DMS53 treated with DMSO at 0.1 percent for 48 hours (cell line): Measurements from ENCODE around the gene NPIPB8.
"Not testable (repeated sequence)": the region's sequence is repeated elsewhere in the genome, so short reads cannot be mapped to it uniquely, and the experiment has no call there.

Experiments
- DNase-seq: peaks from one replicate; lab custom pipeline; 2025; ENCODE audit not compliant: unreplicated experiment; lab: John Stamatoyannopoulos, UW

The NPIPB8 gene

GRCh38 chr16:28606291-28607115 is 31.4 kb upstream of the NPIPB8 start:
- DNase-seq, result no peak

GRCh38 chr16:28607116-28607623 is 30.7 kb upstream of the NPIPB8 start:
- no peak for DNase-seq

- not testable (repeated sequence) for DNase-seq
Observed at GRCh38 chr16:28607681-28608495, 30.0 kb upstream of the NPIPB8 start.

DNA sequence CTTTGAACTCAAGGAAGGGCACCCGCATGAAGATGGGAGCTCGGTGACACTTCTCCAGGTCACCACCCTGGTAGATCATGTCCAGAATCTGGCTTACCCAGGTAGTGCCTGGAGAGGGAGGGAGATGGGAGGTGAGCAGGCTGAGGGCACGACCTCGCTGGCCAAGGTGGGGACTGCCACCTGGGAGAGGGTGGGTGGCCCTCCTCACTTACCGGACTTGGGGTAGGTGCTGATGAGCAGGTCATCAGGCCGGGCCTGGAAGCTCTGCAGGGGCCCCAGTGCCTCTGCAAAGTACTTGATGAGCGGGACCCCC is 29.4 kb upstream of the NPIPB8 start:
- DNase-seq, result not testable (repeated sequence)

GRCh38 chr16:28608867-28609596 is 28.8 kb upstream of the NPIPB8 start:
- not testable (repeated sequence) for DNase-seq

DNA sequence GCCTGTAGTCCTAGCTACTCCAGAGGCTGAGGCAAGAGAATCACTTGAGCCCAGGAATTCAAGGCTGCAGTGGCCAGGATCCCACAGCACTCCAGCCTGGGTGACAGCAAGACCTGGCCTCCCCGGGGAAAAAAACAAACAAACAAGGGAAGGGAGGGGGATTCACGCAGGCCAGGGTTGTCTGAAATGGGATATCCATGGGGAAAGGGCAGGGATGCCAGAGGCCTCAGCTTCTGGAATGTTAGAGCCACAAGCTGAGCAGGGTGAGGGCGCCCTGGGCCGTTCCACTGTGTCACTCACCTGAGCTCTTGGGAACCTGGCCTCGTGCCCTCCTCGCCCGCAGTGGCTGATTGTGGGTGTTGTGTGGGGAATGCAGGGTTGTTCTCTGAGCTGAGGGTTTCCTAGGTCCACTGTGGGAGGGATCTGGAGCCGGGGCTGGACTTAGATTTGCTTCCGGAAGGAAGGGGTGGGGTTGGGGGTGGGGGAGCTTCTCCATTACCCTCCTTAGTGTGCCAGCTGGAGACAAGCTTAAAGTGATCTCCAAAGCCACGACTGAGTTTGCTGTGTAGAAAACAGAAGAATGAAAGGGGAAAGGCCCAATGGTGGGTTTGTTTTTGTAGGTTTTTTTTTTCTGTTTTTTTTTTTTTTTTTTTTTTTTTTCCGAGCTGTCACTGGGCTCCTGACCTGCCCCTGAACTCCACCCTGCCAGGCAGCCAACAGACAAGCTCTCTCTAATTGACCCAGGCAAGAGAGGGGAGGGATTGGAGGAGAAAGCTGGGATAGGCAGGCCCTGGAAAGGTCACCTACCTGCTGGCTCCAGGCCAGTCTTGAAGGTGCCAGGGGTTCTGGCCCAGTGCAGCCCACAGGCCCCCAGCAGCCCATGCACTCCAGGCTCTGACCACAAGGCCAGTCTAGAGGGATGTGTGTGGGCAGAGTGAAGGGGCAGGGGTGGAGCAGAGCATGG is 28.0 kb upstream of the NPIPB8 start, which contains the start of gene SULT1A1:
Gene SULT1A1 (minus strand): TSS at position 414 of the 964 bp plus-strand sequence. CDS start 1,189 bp downstream, outside the sequence.
- no peak for DNase-seq

GRCh38 chr16:28610595-28611191 is 27.2 kb upstream of the NPIPB8 start:
- no peak for DNase-seq

DNA sequence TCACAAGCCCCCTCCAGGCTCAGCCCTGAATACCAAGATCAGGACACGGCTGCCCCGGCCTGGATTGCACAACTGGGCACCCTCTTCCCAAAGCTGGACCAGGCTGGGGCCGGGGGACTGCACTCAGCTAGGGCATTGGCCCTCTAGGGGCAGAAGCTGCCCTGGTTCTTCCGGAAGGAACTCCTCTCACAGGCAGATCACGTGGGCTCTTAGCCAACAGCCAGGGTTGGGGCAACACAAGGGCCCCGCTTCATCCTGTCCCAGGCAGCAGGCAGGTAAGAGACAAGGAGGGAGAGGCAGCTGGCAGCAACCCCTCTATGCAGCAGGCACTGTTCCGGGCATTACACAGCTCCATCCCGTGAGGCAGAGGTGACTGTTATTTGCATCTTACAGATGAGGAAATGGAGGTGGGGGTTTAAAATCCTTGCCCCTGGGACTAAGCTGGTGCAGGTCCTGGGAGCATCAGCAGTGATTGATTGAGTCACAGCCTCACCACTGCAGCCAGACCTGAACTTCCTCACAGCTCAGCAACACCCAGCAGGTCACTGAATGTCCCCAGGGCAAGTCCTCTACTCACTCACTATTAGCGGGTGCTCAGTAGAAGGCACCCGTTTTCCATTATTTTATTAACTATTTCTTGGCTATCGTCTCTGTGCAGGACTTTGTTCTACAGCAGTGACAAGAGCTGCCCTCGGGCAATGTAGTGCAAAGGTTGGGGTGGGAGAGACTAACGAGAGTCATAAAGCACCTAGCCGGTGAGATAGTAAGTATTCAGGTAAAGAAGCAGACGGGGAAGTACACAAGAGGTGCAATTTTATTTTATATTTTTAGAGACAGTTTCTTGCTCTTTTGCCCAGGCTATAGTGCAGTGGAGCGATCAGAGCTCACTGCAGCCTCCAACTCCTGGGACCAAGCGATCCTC is 25.2 kb upstream of the NPIPB8 start:
- not testable (repeated sequence) for DNase-seq

GRCh38 chr16:28613912-28614311 is 24.0 kb upstream of the NPIPB8 start:
- DNase-seq, result not testable (repeated sequence)

- not testable (repeated sequence) for DNase-seq
Observed at GRCh38 chr16:28614561-28614960, 23.3 kb upstream of the NPIPB8 start.

GRCh38 chr16:28615486-28616223 is 22.2 kb upstream of the NPIPB8 start:
- DNase-seq, result peak; percentile 8

GRCh38 chr16:28616224-28616577 is 21.7 kb upstream of the NPIPB8 start:
- DNase-seq, result not testable (repeated sequence)

DNA sequence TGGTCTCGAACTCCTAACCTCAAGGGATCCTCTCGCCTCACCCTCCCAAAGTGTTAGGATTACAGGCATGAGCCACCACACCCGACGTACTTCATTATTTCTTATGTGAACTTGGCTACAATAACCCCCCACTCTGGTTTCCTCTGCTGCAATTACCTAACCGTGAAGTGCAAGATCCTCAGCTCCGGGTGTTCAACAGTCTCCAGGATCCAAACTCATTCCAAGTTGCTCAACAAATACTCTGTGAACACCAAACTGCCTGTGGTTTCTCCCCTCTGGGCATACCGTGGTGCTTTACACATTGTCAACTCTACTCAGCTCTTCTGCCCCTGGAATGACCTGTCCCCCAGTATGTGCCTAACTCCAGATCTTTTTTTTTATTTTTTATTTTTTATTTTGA is 21.2 kb upstream of the NPIPB8 start:
- DNase-seq, result no peak

- no peak for DNase-seq
Observed at GRCh38 chr16:28617874-28618273, 20.0 kb upstream of the NPIPB8 start.

- not testable (repeated sequence) for DNase-seq
Observed at GRCh38 chr16:28620316-28620715, 17.5 kb upstream of the NPIPB8 start.

- no peak for DNase-seq
Observed at GRCh38 chr16:28621481-28622155, 16.2 kb upstream of the NPIPB8 start.

DNA sequence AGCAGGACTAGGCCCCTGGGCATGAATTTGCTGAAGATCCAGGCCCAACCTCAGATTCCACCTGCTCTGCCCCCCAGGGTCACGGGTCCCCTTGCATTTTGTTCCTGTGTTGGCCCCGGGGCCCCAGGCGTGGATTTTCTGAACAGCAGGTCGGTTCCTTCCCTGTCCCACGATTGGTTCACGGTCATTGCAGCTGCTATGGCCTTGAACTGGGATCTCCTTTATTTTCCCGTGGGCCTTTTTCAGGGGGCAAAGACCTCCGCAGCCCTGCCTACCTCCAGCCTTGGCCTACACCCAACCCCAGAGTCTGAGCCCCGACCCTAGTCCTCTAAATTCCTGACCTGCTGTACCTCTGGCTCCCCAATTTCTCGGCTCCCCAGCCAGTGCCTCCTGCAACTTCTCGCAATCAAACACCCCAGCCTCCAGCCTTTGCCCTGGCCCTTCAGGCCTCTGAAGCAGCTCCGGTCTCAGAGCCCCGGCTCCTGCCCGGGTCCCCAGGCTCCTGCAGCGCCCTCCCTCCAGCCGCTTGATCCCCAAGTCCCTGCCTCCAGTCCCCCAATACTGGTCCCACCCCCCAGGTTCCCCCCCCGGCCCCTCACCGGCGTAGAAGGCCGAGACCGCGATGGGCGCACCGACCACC is 15.2 kb upstream of the NPIPB8 start:
- not testable (repeated sequence) for DNase-seq
